Erythroblast (primary cell): ENCODE results near the gene ARSA.

Experiments
- GATA1 ChIP-seq: IDR thresholded peaks from 2 replicates; pipeline ENCODE4 v1.6.1; 2011; ENCODE audit warnings: low read depth, mild to moderate bottlenecking, control low read depth, low read length, moderate library complexity
- POLR2A ChIP-seq: IDR thresholded peaks from 2 replicates; pipeline ENCODE4 v1.6.1; 2011; ENCODE audit warnings: mild to moderate bottlenecking, low read length

DNA sequence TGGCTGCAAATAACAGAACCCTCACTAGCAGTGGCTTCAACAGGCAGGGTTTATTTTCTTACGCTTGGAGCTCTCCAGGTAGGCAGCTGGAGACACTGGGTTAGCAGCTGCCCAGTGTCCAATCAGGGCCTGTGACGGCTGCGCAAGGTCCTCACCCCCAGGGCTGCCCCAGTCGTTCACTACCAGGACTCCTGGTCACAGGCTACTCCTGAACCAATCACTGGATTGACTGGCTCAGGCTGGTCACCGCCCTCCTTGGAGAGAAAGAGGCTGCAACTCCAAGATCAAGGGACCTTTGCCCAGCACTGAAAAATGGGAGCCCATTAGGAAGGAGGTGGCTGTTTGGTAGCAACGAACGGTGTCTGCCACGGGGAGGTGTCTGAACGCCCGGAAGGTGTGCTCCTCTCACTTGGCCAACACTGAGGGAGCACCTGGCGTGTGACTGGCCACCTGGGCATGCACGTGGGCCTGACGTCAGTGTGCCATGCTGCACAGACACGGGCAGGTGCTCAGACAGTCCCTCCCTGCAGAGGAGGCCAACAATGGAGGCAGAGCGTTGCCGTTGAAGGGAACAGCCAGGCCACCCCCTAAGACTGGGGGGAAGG lies 5.1 kb downstream of the ARSA start:
- no peak for TF ChIP-seq POLR2A
- no peak for TF ChIP-seq GATA1
